Hepatocyte (in vitro differentiated cells): ENCODE data around the gene JAKMIP1.

ENCODE experiments used
- CTCF ChIP-seq: fragments of 200-600 bp; sonication (generic); IDR thresholded peaks from 2 replicates; pipeline ENCODE4 v1.5.1; 2016; ENCODE audit warnings: antibody characterized with exemption, mild to moderate bottlenecking; ENCODE audit not compliant: poor library complexity
- EZH2 ChIP-seq: fragments of 200-600 bp; sonication (generic); IDR thresholded peaks from 2 replicates; pipeline ENCODE4 v1.6.1; 2016; ENCODE audit warnings: antibody characterized with exemption, mild to moderate bottlenecking, borderline replicate concordance
- EZH2phosphoT487 ChIP-seq: fragments of 200-600 bp; sonication (generic); IDR thresholded peaks from one replicate; pipeline ENCODE4 v1.6.1; 2018; ENCODE audit warnings: antibody characterized with exemption, mild to moderate bottlenecking, low read depth, moderate library complexity; ENCODE audit not compliant: unreplicated experiment, severe bottlenecking

- no peak for TF ChIP-seq CTCF
- no peak for TF ChIP-seq EZH2phosphoT487
- no peak for TF ChIP-seq EZH2
Observed at GRCh38 chr4:6047130-6047673, 153.1 kb downstream of the JAKMIP1 start.
